ENCODE measurements around the gene KRTAP2-4. TPM values are rescaled to one million over a fixed set of nuclear protein-coding genes. Genes with fewer than 3 reads are reported as not detected.
"Not testable (repeated sequence)": the region's sequence is repeated elsewhere in the genome, so short reads cannot be mapped to it uniquely, and the experiment has no call there.

KRTAP2-4 gene
- total RNA-seq, 1 donor from 2014 or later, result not detected

- H3K27me3 Mint-ChIP-seq (ENCODE audit: insufficient read depth), result peaks cover 9% of the 10 kb centered on the region
- H3K4me3 Mint-ChIP-seq, result no peak overlapping the region
These were observed 30.4 kb upstream of the KRTAP2-4 start for GRCh38 chr17:41096055-41096454.

GRCh38 chr17:41088760-41089352, 23.2 kb upstream of the KRTAP2-4 start:
- H3K27me3 Mint-ChIP-seq (ENCODE audit: insufficient read depth); H3K9me3 Mint-ChIP-seq; H3K4me1 Mint-ChIP-seq (ENCODE audit: low read depth); H3K36me3 Mint-ChIP-seq (ENCODE audit: low read depth); intact Hi-C loops (cut with micrococcal nuclease); DNase-seq (ENCODE audit: low spot score); H3K4me3 Mint-ChIP-seq; H3K27ac Mint-ChIP-seq: not testable (repeated sequence)

More at GRCh38 chr17:41096055-41096454, 30.4 kb upstream of the KRTAP2-4 start:
- intact Hi-C loops (cut with micrococcal nuclease), result no loop called here
- Mint-ChIP-seq H3K9me3 (no peaks in the 10 kb centered on the region), H3K4me1 (ENCODE audit: low read depth) (no peaks in the 10 kb centered on the region), H3K36me3 (ENCODE audit: low read depth) (no peaks in the 10 kb centered on the region), H3K27ac (no peak overlapping the region)
- DNase-seq (ENCODE audit: low spot score), result no peak

DNA sequence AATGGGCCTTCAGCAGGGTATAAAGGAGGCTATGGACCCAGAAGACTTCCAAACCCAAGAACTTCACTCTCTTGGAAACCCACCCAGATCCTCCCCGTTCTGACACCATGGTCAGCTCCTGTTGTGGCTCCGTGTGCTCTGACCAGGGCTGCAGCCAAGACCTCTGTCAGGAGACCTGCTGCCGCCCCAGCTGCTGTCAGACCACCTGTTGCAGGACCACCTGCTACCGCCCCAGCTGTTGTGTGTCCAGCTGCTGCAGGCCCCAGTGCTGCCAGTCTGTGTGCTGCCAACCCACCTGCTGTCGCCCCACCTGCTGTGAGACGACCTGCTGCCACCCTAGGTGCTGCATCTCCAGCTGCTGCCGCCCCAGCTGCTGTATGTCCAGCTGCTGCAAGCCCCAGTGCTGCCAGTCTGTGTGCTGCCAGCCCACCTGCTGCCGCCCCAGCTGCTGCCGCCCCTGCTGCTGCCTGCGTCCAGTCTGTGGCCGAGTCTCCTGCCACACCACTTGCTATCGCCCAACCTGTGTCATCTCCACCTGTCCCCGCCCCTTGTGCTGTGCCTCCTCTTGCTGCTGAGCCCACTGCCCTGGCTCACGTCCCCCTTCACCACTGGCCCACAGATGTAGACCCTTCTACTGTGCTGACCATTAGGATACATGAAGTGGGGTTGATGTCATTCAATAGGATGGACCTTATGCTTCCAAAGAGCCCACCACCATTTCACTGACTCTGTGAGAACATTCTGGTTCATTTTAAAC, 18.6 kb upstream of the KRTAP2-4 start, which contains the start of gene KRTAP4-7:
Gene KRTAP4-7 (plus strand): TSS at position 51 of the 757 bp plus-strand sequence. CDS start 57 bp downstream, at position 108.
- H3K27ac Mint-ChIP-seq; H3K4me3 Mint-ChIP-seq; H3K27me3 Mint-ChIP-seq (ENCODE audit: insufficient read depth); DNase-seq (ENCODE audit: low spot score); H3K36me3 Mint-ChIP-seq (ENCODE audit: low read depth); intact Hi-C loops (cut with micrococcal nuclease); H3K4me1 Mint-ChIP-seq (ENCODE audit: low read depth); H3K9me3 Mint-ChIP-seq: not testable (repeated sequence)

GRCh38 chr17:41083427-41083826, 17.7 kb upstream of the KRTAP2-4 start:
- H3K36me3 Mint-ChIP-seq (ENCODE audit: low read depth); H3K27me3 Mint-ChIP-seq (ENCODE audit: insufficient read depth); H3K4me3 Mint-ChIP-seq: not testable (repeated sequence)

DNA sequence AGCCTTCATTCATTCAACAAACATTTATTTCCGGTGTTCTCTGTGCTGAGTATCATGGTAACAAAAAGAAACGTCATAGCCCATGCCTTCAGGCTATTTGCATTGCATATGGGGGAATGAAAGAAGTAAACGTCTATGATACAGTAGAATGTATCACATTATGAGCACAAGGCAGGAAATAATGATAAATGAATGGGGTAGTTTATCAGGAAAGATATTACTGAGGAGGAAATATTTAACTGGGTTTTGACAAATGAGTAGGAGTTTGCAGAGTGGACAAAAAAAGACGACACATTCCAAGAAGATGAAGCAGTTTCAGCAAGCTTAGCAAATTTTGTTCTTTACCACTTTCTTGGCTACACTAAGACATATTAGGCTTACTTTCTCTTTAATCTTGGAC, 16.9 kb upstream of the KRTAP2-4 start:
- Mint-ChIP-seq H3K4me3 (no peak overlapping the region), H3K4me1 (ENCODE audit: low read depth) (no peaks in the 10 kb centered on the region), H3K27ac (no peak overlapping the region), H3K9me3 (no peaks in the 10 kb centered on the region), H3K36me3 (ENCODE audit: low read depth) (no peaks in the 10 kb centered on the region), H3K27me3 (ENCODE audit: insufficient read depth) (no peaks in the 10 kb centered on the region)
- DNase-seq (ENCODE audit: low spot score), result no peak
- intact Hi-C loops (cut with micrococcal nuclease), result no loop called here

More at GRCh38 chr17:41083427-41083826, 17.7 kb upstream of the KRTAP2-4 start:
- H3K9me3 Mint-ChIP-seq; intact Hi-C loops (cut with micrococcal nuclease); H3K27ac Mint-ChIP-seq; DNase-seq (ENCODE audit: low spot score); H3K4me1 Mint-ChIP-seq (ENCODE audit: low read depth): not testable (repeated sequence)

GRCh38 chr17:41076788-41077187, 11.1 kb upstream of the KRTAP2-4 start:
- H3K36me3 Mint-ChIP-seq (ENCODE audit: low read depth), result no peaks in the 10 kb centered on the region
- no peak overlapping the region for H3K4me3 Mint-ChIP-seq
- no peaks in the 10 kb centered on the region for H3K4me1 Mint-ChIP-seq (ENCODE audit: low read depth)
- intact Hi-C loops (cut with micrococcal nuclease), result no loop called here
- H3K9me3 Mint-ChIP-seq, result no peaks in the 10 kb centered on the region
- peaks cover 2% of the 10 kb centered on the region for H3K27me3 Mint-ChIP-seq (ENCODE audit: insufficient read depth)
- DNase-seq (ENCODE audit: low spot score), result no peak
- no peak overlapping the region for H3K27ac Mint-ChIP-seq

DNA sequence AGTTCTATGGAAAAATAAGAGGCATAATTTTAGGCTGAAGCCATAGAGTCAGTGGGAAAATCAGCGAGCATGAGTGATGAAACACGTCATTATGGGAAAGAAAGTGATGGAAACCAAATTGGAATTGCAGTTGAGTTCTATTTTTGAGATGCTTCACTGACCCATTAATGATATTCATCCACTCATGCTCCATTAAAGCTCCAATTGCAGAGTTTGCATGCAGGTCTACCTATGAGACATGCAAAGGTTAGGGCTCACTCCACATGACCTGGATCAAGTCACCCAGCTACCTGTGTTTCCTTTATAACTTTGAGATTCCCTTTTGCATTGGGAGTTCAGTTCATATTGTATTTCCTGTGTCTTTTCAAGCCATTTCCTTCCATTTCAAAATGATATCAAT, 8.0 kb upstream of the KRTAP2-4 start:
- intact Hi-C loops (cut with micrococcal nuclease), result no loop called here
- no peak overlapping the region for H3K4me3 Mint-ChIP-seq
- H3K9me3 Mint-ChIP-seq, result no peaks in the 10 kb centered on the region
- no peak overlapping the region for H3K27ac Mint-ChIP-seq
- H3K4me1 Mint-ChIP-seq (ENCODE audit: low read depth), result no peaks in the 10 kb centered on the region
- no peaks in the 10 kb centered on the region for H3K36me3 Mint-ChIP-seq (ENCODE audit: low read depth)
- no peak for DNase-seq (ENCODE audit: low spot score)
- peaks cover 4% of the 10 kb centered on the region for H3K27me3 Mint-ChIP-seq (ENCODE audit: insufficient read depth)

DNA sequence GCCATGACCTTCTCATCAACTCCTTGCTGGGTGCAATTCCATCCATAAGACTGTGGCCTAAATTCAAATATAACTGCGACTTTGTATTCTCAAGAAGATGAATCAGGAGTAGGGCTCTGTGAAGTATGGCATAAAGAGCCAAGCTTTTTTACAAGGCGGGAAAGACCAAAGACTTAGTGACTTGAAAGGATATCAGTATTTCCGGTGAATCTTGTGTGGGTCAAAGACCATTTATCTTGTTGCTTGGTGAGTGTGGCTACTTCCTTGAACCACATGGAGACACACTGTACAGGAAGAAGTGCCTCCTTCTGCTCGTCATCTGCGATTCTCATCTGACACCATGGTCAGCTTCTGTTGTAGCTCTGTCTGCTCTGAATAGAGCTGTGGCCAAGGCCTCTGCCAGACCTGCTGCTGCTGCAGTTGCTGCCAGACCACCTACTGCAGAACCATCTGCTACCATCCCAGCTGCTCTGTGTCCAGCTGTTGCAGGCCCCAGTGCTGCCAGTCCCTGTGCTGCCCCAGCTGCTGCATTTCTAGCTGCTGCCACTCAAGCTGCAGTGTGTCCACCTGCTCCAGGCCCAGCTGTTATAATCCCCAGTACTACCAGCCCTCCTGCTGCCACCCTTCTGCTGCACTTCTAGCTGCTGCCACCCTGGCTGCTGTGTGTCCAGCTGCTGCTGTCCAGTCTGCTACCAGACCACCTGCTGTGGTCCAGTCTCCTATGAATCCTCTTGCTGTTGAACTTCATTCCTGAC, 6.1 kb upstream of the KRTAP2-4 start:
- H3K4me3 Mint-ChIP-seq, result no peak overlapping the region
- H3K36me3 Mint-ChIP-seq (ENCODE audit: low read depth), result no peaks in the 10 kb centered on the region
- peaks cover 4% of the 10 kb centered on the region for H3K27me3 Mint-ChIP-seq (ENCODE audit: insufficient read depth)
- no peak overlapping the region for H3K27ac Mint-ChIP-seq
- H3K4me1 Mint-ChIP-seq (ENCODE audit: low read depth), result no peaks in the 10 kb centered on the region
- DNase-seq (ENCODE audit: low spot score), result no peak
- intact Hi-C loops (cut with micrococcal nuclease), result no loop called here
- H3K9me3 Mint-ChIP-seq, result no peaks in the 10 kb centered on the region

DNA sequence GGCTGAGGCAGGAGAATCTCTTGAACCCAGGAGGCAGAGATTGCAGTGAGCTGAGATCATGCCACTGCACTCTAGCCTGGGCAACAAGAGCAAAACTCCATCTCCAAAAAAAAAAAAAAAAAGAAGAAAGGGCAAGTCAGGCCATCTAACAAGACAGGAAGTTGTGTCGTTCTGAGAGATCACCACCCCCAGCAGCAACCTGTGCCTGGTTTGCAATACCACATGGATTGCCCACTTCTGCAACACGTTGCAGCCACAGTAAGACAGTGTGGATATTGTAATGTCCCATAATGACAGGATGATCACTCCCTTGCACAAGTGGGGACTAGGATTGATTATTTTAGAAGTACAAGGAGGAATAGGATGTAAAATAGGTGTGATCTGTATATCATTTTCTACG, 3.4 kb upstream of the KRTAP2-4 start:
- no peak for DNase-seq (ENCODE audit: low spot score)
- H3K9me3 Mint-ChIP-seq, result no peaks in the 10 kb centered on the region
- H3K4me3 Mint-ChIP-seq, result no peak overlapping the region
- intact Hi-C loops (cut with micrococcal nuclease), result no loop called here
- peaks cover 4% of the 10 kb centered on the region for H3K27me3 Mint-ChIP-seq (ENCODE audit: insufficient read depth)
- no peak overlapping the region for H3K27ac Mint-ChIP-seq
- no peaks in the 10 kb centered on the region for H3K4me1 Mint-ChIP-seq (ENCODE audit: low read depth)
- no peaks in the 10 kb centered on the region for H3K36me3 Mint-ChIP-seq (ENCODE audit: low read depth)

DNA sequence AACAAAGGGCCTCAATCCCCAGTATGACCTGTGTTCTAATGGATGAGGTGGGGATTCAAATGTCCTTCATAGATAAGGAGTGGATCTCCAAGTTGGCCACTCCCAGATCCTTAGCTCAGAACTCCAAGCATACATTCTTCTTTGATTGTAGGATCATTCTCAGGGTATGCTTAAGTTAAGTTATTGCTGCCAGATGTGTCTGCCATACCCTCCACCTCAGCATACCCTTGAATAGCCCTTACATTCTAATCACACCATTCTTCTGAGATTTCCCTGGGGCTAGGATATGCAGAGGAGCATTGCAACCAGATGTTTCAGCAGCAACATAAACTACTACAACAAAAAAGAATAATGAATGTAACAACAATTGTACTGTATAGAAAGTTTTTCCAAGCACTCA, 1.6 kb upstream of the KRTAP2-4 start:
- no peak for DNase-seq (ENCODE audit: low spot score)
- Mint-ChIP-seq H3K9me3 (no peaks in the 10 kb centered on the region), H3K4me1 (ENCODE audit: low read depth) (no peaks in the 10 kb centered on the region), H3K4me3 (no peak overlapping the region), H3K36me3 (ENCODE audit: low read depth) (no peaks in the 10 kb centered on the region), H3K27me3 (ENCODE audit: insufficient read depth) (peaks cover 4% of the 10 kb centered on the region), H3K27ac (no peak overlapping the region)
- intact Hi-C loops (cut with micrococcal nuclease), result no loop called here

DNA sequence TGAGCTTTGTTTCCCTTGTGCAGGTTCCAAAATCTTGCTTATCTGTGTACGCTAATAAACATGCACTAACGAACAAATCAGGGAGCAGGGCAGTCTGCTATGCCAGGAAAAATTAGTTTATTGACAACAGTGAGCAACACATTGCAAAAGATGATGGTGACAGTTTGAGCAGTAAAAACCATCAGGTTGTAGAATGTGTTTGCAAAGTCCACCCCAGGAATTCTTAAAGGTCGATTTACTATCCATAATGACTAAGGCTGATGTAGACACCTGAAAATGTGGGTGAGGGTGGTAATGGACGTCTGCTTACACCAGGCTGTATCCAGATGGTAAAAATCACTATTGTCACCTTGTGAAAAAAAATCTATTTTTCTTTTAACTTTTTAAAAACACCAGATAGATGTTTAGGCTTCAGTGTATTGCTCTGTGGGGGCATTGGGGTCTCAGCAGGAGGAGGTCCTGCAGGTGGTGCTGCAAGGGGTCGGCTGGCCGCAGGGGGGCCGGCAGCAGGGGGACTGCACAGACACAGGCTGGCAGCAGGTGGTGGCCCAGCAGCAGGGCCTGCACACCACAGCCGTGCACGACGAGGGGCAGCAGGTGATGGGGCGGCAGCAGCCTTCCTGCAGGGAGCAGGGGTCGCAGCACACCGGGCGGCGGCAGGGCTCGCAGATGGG, 526 bp downstream of the KRTAP2-4 start:
- intact Hi-C loops (cut with micrococcal nuclease); H3K36me3 Mint-ChIP-seq (ENCODE audit: low read depth); H3K4me1 Mint-ChIP-seq (ENCODE audit: low read depth); DNase-seq (ENCODE audit: low spot score); H3K27ac Mint-ChIP-seq; H3K4me3 Mint-ChIP-seq; H3K9me3 Mint-ChIP-seq: not testable (repeated sequence)
- H3K27me3 Mint-ChIP-seq (ENCODE audit: insufficient read depth), result peaks cover 14% of the 10 kb centered on the region

- H3K4me3 Mint-ChIP-seq, result no peak overlapping the region
- no peak for DNase-seq (ENCODE audit: low spot score)
- H3K27me3 Mint-ChIP-seq (ENCODE audit: insufficient read depth), result peaks cover 15% of the 10 kb centered on the region
- H3K27ac Mint-ChIP-seq, result no peak overlapping the region
- H3K36me3 Mint-ChIP-seq (ENCODE audit: low read depth), result no peaks in the 10 kb centered on the region
- H3K4me1 Mint-ChIP-seq (ENCODE audit: low read depth), result no peaks in the 10 kb centered on the region
- H3K9me3 Mint-ChIP-seq, result no peaks in the 10 kb centered on the region
- intact Hi-C loops (cut with micrococcal nuclease), result no loop called here
These were observed 1.4 kb downstream of the KRTAP2-4 start for GRCh38 chr17:41064301-41064700.

DNA sequence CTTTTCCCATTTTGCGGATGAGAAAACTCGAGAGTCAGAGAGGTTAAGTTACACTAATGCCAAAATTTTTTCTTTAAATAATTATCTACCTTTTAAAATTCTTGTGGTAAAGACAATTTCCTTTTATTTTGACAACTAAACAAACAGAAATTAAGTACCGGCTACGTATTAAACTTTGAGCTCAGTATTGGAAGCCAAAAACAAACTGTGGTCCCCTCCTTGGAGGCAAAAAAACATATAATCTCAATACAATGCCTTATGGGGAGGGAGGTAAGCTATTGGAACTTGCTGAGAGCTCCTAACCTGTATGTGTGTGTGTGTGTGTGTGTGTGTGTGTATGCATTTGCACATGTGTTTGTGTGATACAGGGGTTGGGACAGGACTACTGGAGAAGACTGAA, 2.2 kb downstream of the KRTAP2-4 start:
- H3K27me3 Mint-ChIP-seq (ENCODE audit: insufficient read depth), result peaks cover 19% of the 10 kb centered on the region
- DNase-seq (ENCODE audit: low spot score), result no peak
- no peaks in the 10 kb centered on the region for H3K9me3 Mint-ChIP-seq
- no peak overlapping the region for H3K27ac Mint-ChIP-seq
- intact Hi-C loops (cut with micrococcal nuclease), result no loop called here
- no peak overlapping the region for H3K4me3 Mint-ChIP-seq
- no peaks in the 10 kb centered on the region for H3K4me1 Mint-ChIP-seq (ENCODE audit: low read depth)
- H3K36me3 Mint-ChIP-seq (ENCODE audit: low read depth), result no peaks in the 10 kb centered on the region

Data from activated T-helper 1 cell treated with anti-CD3 and anti-CD28 coated beads, Interleukin-12 subunit alpha, Interleukin-12 subunit beta, Interleukin-2, Interleukin-4 antibody, amounts not matched to agents 30 ng/mL and 10 ng/mL and 1 ng/mL, durations not matched to agents 14 hours and 24 hours and 36 hours (primary cell).